Right lobe of liver (tissue), 4 donors: ENCODE measurements around the gene ATOH7.
A peak's percentile ranks its signal among the peaks of the same experiment; 100 is the strongest.

Experiments
- CTCF ChIP-seq, 4 donors: fragments of 200-600 bp in 3 of 4; fragments of 450-650 bp in 1 of 4; IDR thresholded peaks; one replicate each; pipeline versions ENCODE4 v1.5.1 to v1.8.0; 2016 to 2022; ENCODE audit warnings: antibody characterized with exemption in 4 of 4, mild to moderate bottlenecking in 2 of 4
- POLR2A ChIP-seq: fragments of 450-650 bp; IDR thresholded peaks from one replicate; pipeline ENCODE4 v1.6.1; 2017; ENCODE audit warnings: antibody characterized with exemption, mild to moderate bottlenecking
- donor health status: DM: no; HTN: no; CAD: no.
- donor health status: DM: no; HTN: no; CAD: no.
- donor health status: DM: no; HTN: yes; CAD: no.

- TF ChIP-seq CTCF (IDR thresholded peaks at IDR 0.05) (peak; percentile 62 to 74 (median 67)), POLR2A (no peak)
These were observed 23.4 kb downstream of the ATOH7 start for GRCh38 chr10:68208424-68209042.
